ENCODE measurements around the gene ATRIP. TPM values are rescaled to one million over a fixed set of nuclear protein-coding genes. Genes with fewer than 3 reads are reported as not detected.

The ATRIP gene
- total RNA-seq, 3 donors from 2014 or later (not counting 1 experiment from before 2014, with no cell fraction given), result 8.5 to 11.0 (median 10.6) TPM

DNA sequence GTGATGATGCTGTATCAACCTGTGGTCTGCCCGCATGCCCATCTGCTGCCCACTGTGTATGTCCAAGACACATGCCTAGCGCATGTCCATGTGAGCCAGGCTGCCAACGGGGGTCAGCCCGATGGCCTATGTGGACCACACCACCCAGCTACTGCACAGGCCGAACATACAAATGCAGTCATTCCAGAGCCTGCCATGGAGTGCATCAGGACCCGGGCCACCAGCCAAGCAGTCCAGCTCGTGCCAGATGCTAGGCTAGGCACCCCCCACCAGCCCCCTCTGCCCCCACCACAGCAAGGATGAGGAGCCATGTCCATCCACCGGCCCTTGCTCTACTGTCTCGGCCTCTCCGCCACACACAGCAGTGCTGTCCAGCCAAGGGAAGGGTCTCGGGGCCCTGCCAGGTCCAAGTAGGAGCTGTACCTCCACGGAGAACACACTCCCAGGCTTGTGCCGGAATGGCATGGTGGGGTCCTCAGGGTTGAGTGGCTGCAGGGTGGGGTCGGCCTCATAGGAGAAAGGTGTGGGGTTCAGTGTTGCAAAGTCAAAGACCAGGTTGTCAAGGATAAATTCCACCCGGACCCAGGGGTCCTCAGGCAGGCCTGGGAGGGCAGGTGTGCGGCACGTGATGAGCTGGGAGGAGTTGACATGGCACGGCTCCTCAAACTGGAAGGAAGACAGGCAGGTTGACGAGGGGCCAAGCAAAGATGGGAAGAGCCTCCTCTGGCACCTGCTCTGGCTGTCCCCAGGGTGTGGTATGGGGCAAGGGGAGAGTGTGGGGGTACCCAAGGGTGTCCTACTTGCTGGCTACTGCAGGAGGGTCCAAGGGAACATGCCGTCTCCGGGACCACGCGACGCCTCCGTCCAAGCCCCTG lies 31.9 kb upstream of the ATRIP start:
- intact Hi-C loops (cut with micrococcal nuclease), result no loop called here
- no peak overlapping the region for H3K4me3 ChIP-seq (ENCODE audit: low read length)
- Mint-ChIP-seq H3K9me3 (no peaks in the 10 kb centered on the region), H3K4me1 (no peaks in the 10 kb centered on the region), H3K27me3 (ENCODE audit: low read depth in 2 of 2) (no peaks in the 10 kb centered on the region), H3K27ac (no peak overlapping the region), H3K4me3 (no peak overlapping the region), H3K36me3 (no peaks in the 10 kb centered on the region)
- DNase-seq (no peak), ATAC-seq (no peak)
- WGBS (ENCODE audit: insufficient coverage), result 91% methylated on average over 25 of the region's 25 CpGs
- no peak overlapping the region for H3K27ac ChIP-seq (ENCODE audit: low read length)
- TF ChIP-seq, protein P1, sequence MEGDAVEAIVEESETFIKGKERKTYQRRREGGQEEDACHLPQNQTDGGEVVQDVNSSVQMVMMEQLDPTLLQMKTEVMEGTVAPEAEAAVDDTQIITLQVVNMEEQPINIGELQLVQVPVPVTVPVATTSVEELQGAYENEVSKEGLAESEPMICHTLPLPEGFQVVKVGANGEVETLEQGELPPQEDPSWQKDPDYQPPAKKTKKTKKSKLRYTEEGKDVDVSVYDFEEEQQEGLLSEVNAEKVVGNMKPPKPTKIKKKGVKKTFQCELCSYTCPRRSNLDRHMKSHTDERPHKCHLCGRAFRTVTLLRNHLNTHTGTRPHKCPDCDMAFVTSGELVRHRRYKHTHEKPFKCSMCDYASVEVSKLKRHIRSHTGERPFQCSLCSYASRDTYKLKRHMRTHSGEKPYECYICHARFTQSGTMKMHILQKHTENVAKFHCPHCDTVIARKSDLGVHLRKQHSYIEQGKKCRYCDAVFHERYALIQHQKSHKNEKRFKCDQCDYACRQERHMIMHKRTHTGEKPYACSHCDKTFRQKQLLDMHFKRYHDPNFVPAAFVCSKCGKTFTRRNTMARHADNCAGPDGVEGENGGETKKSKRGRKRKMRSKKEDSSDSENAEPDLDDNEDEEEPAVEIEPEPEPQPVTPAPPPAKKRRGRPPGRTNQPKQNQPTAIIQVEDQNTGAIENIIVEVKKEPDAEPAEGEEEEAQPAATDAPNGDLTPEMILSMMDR (IDR thresholded peaks at IDR 0.05), result no peak
- H3K9me3 ChIP-seq (ENCODE audit: control insufficient read depth, insufficient read depth, low read length), result no peaks in the 10 kb centered on the region
- H3K27me3 ChIP-seq (ENCODE audit: control insufficient read depth, insufficient read depth, low read length), result no peaks in the 10 kb centered on the region
- no peaks in the 10 kb centered on the region for H3K36me3 ChIP-seq (ENCODE audit: control insufficient read depth, insufficient read depth, low read length)
- no peaks in the 10 kb centered on the region for H3K4me1 ChIP-seq (ENCODE audit: control insufficient read depth, insufficient read depth, low read length)

DNA sequence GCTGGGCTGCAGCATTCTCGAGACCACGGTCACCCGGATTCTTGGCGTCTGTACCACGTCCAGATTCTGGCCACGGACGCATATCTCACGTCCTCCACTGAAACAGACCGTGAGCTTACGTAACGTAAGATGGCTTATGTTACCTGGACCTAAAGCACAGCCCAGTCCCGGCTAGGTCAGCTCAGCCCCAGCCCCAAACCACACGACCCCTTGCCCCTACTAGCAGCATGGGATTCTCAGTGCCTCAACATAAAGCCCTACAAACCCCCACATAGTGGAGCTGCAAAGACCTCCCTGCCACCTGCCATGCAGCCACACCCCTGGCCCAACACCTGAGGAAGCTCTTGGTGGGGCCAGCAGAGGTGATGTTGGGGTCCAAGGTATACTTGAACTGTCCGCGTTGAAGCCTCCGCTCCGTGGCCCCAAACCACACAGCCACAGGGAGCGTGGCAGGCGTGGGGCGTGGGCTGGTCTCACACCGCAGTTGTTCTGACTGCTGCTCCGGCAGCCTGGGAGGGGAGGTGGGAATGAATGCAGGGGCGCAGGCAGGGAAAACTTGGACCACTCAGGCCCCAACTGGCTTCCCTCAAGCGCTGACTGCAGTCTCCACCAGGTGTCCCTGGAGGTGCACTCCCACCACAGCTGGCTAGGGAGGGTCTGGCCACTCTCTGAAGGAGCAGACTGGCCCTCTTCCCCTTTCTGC lies 31.1 kb upstream of the ATRIP start:
- Mint-ChIP-seq H3K4me3 (no peak overlapping the region), H3K36me3 (no peaks in the 10 kb centered on the region), H3K9me3 (no peaks in the 10 kb centered on the region), H3K4me1 (no peaks in the 10 kb centered on the region), H3K27ac (no peak overlapping the region), H3K27me3 (ENCODE audit: low read depth in 2 of 2) (no peaks in the 10 kb centered on the region)
- no peaks in the 10 kb centered on the region for H3K36me3 ChIP-seq (ENCODE audit: control insufficient read depth, insufficient read depth, low read length)
- TF ChIP-seq, protein P1 (IDR thresholded peaks at IDR 0.05), result no peak
- H3K4me3 ChIP-seq (ENCODE audit: low read length), result no peak overlapping the region
- H3K27ac ChIP-seq (ENCODE audit: low read length), result no peak overlapping the region
- ATAC-seq (no peak), DNase-seq (no peak)
- 94% methylated on average over 24 of the region's 24 CpGs for WGBS (ENCODE audit: insufficient coverage)
- H3K9me3 ChIP-seq (ENCODE audit: control insufficient read depth, insufficient read depth, low read length), result no peaks in the 10 kb centered on the region
- H3K27me3 ChIP-seq (ENCODE audit: control insufficient read depth, insufficient read depth, low read length), result no peaks in the 10 kb centered on the region
- intact Hi-C loops (cut with micrococcal nuclease), result no loop called here
- no peaks in the 10 kb centered on the region for H3K4me1 ChIP-seq (ENCODE audit: control insufficient read depth, insufficient read depth, low read length)

DNA sequence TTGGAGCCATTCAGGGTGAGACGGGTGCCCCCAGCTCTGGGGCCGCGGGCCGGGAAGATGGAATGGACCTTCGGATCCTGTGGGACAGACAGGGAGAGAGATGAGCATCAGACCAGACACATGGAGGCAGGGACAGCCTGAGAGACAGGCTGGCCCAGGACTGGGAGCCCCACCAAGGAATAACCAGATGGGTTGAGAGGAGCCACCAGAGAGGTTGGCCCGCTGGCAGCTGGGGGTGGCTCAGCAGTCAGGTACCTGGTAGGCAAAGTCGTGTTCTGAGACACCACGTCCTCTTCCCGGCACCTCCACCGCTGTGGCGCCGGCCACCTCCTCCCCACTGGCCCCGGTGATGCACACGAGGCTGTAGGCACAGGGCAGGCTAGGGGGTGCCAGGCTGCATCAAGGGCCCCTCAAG lies 30.4 kb upstream of the ATRIP start:
- Mint-ChIP-seq H3K27ac (no peak overlapping the region), H3K4me1 (no peaks in the 10 kb centered on the region), H3K4me3 (no peak overlapping the region), H3K27me3 (ENCODE audit: low read depth in 2 of 2) (no peaks in the 10 kb centered on the region), H3K9me3 (no peaks in the 10 kb centered on the region), H3K36me3 (no peaks in the 10 kb centered on the region)
- DNase-seq (no peak), ATAC-seq (no peak)
- no peaks in the 10 kb centered on the region for H3K4me1 ChIP-seq (ENCODE audit: control insufficient read depth, insufficient read depth, low read length)
- H3K36me3 ChIP-seq (ENCODE audit: control insufficient read depth, insufficient read depth, low read length), result no peaks in the 10 kb centered on the region
- WGBS (ENCODE audit: insufficient coverage), result 90% methylated on average over 14 of the region's 14 CpGs
- no peak overlapping the region for H3K4me3 ChIP-seq (ENCODE audit: low read length)
- TF ChIP-seq, protein P1 (IDR thresholded peaks at IDR 0.05), result no peak
- H3K9me3 ChIP-seq (ENCODE audit: control insufficient read depth, insufficient read depth, low read length), result no peaks in the 10 kb centered on the region
- H3K27me3 ChIP-seq (ENCODE audit: control insufficient read depth, insufficient read depth, low read length), result no peaks in the 10 kb centered on the region
- intact Hi-C loops (cut with micrococcal nuclease), result no loop called here
- H3K27ac ChIP-seq (ENCODE audit: low read length), result no peak overlapping the region
